GM18519 (cell line): ENCODE data around the gene IGF2BP2.
"Not testable (repeated sequence)": the region's sequence is repeated elsewhere in the genome, so short reads cannot be mapped to it uniquely, and the experiment has no call there.

Experiments
- ATAC-seq: cut with Tn5 transposase; IDR thresholded peaks from one replicate; pipeline ENCODE4 v1.9.1; 2021; ENCODE audit warnings: mild to moderate bottlenecking, moderate library complexity; ENCODE audit not compliant: unreplicated experiment, low FRiP score

The IGF2BP2 gene

DNA sequence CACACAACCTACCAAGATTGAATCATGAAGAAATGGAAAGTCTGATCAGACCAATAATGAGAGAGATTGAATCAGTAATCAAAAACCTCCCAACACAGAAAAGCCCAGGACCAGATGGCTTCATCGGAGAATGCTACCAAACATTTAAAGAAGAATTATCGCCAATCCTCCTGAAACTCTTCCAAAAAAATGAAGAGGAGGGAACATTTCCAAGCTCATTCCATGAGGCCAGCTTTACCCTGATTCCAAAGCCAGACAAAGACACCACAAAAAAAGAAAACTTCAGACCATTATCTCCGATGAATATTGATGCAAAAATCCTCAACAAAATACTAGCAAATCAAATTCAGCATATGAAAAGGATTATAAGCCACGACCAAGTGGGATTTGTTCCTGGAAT, 144.6 kb downstream of the IGF2BP2 start:
- ATAC-seq = no peak

GRCh38 chr3:185678027-185678426, 146.8 kb downstream of the IGF2BP2 start:
- ATAC-seq = no peak

DNA sequence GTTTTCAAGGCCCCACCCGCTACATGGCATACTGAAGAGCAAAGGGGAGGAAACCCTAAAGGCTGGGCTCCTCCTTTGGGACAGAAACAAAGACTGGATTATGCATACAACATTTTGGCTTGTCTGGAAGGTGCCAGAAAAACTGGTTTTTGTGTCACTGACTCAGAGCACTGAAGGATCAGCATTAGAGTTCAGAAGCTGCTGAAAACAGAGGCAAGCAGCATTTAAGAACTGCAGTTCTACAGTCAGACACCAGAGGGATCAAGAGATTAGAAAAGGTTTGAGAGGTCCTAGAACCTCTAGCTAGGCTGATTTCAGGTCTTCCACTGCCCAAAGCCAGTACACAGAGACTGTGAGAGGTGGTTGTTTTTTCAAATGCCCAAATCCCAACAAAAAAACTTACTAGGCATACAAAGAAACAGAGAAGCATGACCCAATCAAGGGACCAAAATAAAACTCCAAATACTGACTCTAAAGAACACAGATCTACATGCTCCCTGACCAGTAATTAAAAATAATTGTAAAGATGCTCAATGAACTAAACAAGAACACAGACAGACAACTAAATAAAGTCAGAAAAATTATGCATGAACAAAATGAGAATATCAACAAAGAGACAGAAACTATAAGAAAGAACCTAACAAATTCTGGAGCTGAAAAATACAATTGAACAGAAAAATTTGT, 147.6 kb downstream of the IGF2BP2 start:
- no peak for ATAC-seq

GRCh38 chr3:185667574-185667973, 157.3 kb downstream of the IGF2BP2 start:
- no peak for ATAC-seq

DNA sequence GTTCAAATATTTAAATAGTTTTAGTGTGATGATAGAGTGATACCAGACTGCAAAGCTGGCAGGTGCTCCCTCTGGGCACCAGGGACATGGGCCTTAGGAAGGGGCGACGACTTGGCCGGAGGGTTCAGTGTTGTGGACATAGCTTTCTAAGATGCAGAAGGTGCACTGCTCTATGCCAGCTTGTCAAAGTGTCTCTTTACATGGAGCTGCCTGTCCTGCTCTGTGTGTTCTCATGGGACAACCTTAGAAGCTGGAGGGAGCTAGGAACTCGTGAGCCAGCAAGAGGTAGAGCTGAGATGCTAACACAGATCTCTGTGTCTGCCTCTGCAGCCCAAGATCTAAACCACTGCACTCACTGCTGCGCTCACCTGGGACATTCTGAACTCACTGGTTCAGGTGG, 160.9 kb downstream of the IGF2BP2 start:
- ATAC-seq = no peak

DNA sequence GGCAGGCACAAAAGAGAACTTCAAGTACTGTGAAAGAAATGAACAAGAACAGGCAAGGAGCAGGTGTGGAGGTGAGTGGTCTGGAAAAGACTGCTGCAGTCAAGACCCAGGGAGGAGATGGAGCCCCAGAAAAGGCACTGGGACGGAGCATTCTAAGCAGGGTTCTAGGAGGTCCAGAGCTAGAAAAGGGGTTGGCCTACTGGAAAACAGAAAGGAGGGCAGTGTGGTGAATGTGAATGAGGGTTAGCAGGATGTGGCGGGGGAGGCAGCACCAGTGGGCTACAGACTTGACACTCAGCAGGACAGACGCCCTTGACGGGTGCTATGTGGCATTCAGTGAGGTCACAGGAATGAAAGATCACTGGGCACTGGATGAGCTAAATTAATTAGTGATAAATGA, 163.1 kb downstream of the IGF2BP2 start:
- no peak for ATAC-seq

DNA sequence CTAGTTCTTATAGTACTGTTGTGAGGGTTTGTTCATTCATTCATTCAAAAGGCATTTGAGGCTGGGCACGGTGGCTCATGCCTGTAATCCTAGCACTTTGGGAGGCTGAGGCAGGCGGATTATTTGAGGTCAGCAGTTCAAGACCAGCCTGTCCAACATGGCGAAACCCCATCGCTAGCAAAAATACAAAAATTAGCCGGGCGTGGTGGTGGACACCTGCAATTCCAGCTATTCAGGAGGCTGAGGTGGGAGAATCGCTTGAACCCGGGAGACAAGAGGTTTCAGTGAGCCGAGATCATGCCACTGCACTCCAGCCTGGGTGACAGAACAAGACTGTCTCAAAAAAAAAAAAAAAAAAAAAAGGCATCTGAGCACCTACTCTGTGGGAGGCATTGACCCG, 163.5 kb downstream of the IGF2BP2 start:
- not testable (repeated sequence) for ATAC-seq

- peak; percentile 77 for ATAC-seq
Observed at GRCh38 chr3:185659942-185660921, 164.6 kb downstream of the IGF2BP2 start.

DNA sequence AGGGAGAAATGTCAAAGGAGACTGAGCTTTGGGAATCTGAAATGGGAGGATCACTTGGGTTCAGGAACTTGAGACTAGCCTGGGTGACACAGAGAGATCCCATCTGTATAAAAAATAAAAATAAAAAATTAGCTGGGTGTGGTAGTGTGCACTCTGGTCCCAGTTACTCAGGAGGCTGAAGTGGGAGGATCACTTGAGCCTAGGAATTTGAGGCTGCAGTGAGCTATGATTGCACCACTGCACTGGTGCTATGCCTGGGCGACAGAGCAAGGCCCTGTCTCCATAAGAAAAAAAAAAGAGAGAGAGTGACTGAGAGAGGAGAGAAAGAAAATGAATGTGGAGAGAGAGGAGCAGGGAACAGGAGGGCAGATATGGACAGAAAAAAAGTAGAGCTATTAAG, 165.9 kb downstream of the IGF2BP2 start:
- no peak for ATAC-seq

- ATAC-seq = no peak
Observed at GRCh38 chr3:185658504-185658912, 166.3 kb downstream of the IGF2BP2 start.

GRCh38 chr3:185657691-185658503, 166.9 kb downstream of the IGF2BP2 start:
- ATAC-seq = no peak

DNA sequence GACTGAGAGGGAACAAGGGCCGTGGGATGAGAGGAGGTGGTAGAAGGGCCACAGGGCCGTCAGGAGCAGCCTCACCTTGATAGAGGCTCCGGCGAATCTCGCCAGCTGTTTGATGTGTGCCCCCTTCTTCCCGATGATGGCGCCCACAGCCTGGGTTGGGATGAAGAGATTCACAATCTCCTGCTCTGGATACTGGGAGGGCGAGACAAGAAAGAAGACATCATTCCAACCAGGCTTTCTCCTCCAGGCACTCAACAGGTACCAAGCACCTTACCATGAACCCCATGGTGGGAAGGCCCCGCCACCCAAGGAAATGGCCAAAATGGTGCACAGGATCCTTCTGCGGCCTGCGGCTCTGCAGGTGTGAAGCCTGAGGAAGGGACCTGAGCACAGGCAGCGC, 167.6 kb downstream of the IGF2BP2 start:
- ATAC-seq = no peak

DNA sequence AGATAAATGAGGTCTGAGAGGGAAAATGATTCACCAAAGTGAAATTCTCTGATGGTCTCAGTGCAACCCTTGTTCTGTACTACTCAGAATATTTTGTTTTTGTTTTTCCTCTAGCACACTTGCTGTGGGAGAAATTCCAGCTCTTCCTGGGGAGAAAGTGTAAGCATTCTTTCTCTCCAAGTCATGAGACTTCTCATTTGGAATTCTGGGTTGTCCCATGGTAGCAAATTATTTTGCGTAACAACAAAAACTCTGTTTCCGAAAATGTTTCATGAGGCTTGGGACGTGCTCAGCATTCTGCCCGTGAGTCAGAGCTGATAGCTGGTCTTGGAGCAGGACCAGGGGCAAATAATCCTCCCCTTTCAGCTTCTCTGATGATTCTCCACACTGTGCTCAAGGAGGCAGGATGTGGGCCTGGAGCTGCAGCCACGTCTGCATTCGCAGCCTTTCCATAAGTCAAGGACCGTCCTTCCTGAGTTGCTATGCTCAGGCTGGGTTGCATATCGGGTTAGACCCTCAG, 168.5 kb downstream of the IGF2BP2 start:
- no peak for ATAC-seq

DNA sequence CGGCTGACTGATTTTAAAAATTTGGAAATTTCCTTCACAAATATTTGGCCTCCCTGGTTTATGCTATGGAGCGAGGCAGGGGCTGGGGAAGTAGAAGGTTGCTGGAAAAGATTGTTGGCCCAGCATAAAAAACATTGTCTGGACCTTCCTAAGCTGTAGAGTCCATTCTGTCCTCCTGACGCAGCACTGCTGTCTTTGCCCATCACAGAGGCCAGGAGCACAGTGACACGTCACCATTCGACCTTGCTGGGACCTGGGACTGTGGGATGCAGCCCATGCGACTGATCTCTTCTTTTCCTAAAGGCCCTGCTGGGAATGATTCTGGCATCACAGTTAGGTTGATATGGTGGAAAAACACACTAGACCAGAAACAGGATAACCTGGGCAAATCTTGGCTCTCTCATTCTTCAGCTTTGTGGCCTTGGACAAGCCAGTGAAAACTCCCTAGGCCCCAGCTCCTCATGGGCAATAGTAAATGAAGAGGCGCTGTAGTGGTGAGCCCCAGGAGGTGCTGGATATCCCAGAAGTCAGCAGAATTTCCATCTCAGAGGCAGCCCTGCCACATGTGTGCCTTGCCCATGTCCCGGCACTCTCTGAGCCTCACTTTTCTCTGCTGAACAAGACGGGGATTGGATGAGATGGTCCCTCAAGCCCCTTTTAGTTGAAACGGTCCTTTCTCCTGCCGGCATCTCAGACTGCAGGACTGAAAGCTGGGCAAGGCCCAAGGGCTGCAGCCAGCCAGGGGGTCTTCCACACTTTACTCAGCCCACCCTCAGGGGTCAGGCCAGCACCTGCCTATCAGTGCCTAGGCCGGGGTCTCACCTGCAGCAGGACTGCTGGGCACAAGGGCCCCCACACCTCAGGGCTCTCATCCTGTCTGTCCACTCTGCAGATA, 169.2 kb downstream of the IGF2BP2 start:
- no peak for ATAC-seq

DNA sequence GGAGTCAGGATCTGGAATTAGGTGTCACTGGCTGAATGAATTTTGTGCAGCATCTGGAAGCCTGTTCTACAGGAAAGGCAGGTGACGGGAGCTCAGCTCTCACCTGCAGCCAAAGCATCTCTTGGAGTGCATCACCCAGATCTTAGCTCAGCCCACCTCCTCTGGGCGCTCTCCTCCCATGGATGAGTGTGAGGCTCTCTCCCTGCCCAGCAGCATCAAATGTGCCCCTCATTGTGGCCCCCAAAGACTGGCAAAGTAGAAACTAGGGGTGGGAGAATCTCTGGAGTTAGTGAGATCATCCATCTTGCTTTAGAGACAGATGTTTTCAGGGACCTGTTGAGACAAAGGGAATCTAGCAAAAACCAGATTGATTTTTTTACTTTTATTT, 170.1 kb downstream of the IGF2BP2 start:
- no peak for ATAC-seq

DNA sequence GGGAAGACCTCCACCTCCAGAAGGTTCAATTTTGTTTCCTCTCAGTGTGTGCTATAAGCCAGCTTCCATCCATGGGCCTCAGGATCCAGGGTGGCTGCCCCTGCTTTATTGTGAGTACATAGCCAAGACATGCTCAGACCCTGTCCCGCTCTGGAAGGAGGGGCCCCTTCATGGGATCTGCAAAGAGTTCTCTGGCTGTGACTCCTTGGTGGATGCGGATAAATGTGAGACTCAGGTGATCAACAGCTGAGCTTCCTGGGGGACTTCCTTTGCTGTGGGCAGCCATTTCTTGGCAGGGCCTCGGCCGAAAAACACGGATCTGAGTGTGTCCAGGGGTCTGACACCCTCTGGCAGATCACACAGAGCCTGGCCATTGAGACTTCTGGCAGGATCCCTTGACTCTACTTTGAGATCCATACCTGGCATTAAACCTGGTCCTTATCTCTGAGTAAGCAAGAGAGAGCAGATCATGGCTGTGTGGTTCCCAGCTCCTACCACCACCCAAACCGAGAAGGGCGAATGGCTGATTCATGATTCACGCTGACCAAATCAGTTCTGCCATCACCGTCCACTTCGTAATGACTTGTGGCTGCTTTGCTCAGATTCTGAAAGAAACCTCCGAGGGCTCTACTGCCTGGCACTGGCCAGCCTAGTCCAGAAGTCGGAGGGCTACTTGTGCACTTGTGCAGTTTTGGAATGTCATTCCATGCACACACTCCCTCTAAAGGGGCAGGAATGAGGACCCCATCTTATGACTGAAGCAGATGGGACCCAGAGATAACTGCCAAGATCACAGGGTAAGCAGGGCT, 170.7 kb downstream of the IGF2BP2 start:
- ATAC-seq = no peak

DNA sequence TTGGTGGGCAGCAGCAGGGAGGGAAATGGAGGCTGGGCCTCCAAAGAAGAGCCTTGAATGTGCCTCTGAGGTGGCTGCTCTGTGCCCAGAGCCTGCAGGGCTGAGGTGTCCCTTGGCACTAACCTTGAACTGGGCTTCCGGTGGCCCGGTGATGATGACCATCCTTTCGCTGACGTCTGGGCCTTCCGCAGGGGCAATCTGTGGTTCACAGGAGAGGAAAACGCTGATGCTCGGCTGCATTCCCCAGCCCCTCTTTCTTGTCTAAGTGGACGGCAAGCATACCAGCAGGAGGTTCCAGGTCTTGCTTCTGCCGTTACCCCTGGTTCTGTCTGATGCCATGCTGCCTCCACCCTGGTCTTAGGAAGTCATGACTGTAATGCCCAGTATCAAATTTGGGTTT, 172.9 kb downstream of the IGF2BP2 start:
- no peak for ATAC-seq

GRCh38 chr3:185649414-185649813, 175.4 kb downstream of the IGF2BP2 start:
- ATAC-seq = no peak

DNA sequence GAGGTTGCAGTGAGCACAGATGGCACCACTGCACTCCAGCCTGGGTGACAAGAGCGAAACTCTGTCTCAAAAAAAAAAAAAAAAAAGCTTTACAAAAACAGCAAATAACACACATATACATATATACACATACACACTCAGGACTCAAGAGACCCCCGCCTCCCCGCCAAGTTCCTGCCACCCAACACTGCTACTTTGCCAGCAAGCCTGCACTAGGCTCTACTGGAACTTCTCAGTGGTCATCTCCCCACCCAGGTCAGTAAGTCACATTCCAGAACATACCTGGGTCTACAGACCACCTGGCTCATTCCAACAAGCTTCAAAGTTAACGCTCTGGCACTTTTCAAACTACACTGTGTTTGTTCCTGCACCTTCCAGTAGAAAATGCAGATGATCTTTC, 176.4 kb downstream of the IGF2BP2 start:
- no peak for ATAC-seq
